SH-SY5Y (cell line): ENCODE measurements around the gene CTBP2.

Experiments
- GATA2 ChIP-seq: IDR thresholded peaks from 2 replicates; pipeline ENCODE4 v1.6.1; 2011; ENCODE audit warnings: mild to moderate bottlenecking, low read depth, low read length
- GATA3 ChIP-seq: IDR thresholded peaks from 2 replicates; pipeline ENCODE4 v1.6.1; 2011; ENCODE audit warnings: low read depth, mild to moderate bottlenecking, low read length, moderate library complexity

DNA sequence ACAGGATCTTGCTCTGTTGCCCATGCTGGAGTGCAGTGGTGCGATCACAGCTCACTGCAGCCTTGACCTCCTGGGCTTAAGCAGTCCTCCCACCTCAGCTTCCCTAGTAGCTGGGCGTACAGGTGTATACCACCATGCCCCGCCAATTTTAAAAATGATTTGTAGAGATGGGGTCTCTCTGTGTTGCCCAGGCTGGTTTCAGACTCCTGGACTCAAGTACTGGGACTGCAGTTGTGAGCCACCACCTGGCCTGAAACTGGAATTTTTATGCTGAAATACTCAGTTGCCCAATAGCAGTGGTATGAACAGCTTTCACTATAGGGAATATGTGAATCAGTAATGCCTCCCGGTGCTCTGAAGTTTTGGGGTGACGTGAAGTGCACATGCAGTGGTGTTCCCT is 210.8 kb downstream of the CTBP2 start:
- TF ChIP-seq GATA2 (no peak), GATA3 (no peak)
